Measurements from ENCODE around the gene IL10. TPM values are rescaled to one million over a fixed set of nuclear protein-coding genes. Genes with fewer than 3 reads are reported as not detected.
A peak's percentile ranks its signal among the peaks of the same experiment; 100 is the strongest.

The IL10 gene
- total RNA-seq, 4 donors from 2014 or later = 0.26 to 0.61 (median 0.34) TPM

DNA sequence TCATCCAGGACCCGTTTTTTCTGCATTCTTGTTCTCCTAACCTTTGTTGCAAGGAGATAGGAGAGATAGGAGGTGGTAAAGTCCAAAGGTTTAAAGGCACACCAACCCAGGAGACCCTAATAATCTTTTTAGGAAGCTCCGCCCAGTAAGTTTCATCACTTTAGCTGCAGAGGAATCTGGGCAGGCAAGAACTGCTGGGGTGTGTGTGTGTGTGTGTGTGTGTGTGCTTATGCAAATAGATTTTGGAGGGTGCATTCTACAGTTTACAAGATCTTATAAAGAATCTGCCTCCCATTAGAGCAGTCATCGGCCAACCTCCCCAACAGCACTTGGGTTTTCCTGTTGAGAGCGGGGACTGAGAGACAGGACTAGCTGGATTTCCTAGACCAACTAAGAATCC, 3.9 kb upstream of the IL10 start:
- Histone ChIP-seq H3K4me3 (no peak overlapping the region), H3K9me3 (no peaks in the 10 kb centered on the region), H3K27me3 (no peaks in the 10 kb centered on the region), H3K4me1 (no peaks in the 10 kb centered on the region), H3K27ac (no peak overlapping the region), H3K36me3 (no peaks in the 10 kb centered on the region)
- DNase-seq (no peak), ATAC-seq (no peak)
- no peak for TF ChIP-seq POLR2A (IDR thresholded peaks at IDR 0.05)
- no peak for TF ChIP-seq CTCF (IDR thresholded peaks at IDR 0.05 in 4 of 5, conservative IDR thresholded peaks at IDR 0.05 in 1 of 5)
- intact Hi-C loops (cut with DNase I; ENCODE audit: low total_unique reads) = no loop called here
- in situ Hi-C loops (cut with MboI; ENCODE audit: low sequenced_read_pairs in 4 of 4) = no loop called here

DNA sequence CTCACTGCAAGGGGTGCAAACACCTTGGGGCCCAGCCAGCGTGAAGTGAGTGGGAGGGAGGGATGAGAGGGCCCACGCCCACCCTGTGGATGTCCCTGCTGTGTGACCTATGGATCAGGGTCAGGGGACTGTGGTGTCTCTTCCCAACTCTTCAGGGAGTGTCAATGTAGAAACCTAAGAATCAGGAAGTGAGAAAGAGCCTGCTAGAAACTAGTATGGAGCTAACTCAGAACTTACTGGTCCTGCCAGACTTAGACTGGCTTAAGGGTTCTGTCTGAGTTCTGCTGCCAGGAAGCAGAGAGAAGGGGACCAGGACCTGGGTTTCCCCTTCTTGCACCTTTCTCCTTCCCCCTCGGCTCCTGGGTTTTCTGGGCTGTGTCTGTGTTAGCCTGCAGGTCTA, 1.8 kb upstream of the IL10 start:
- H3K4me3 ChIP-seq = no peak overlapping the region
- no peaks in the 10 kb centered on the region for H3K27me3 ChIP-seq
- H3K4me1 ChIP-seq = no peaks in the 10 kb centered on the region
- no peaks in the 10 kb centered on the region for H3K9me3 ChIP-seq
- in situ Hi-C loops (cut with MboI; ENCODE audit: low sequenced_read_pairs in 4 of 4) = no loop called here
- H3K27ac ChIP-seq = no peak overlapping the region
- no peak for TF ChIP-seq POLR2A (IDR thresholded peaks at IDR 0.05)
- no peak for ATAC-seq
- DNase-seq = no peak
- intact Hi-C loops (cut with DNase I; ENCODE audit: low total_unique reads) = no loop called here
- no peaks in the 10 kb centered on the region for H3K36me3 ChIP-seq

DNA sequence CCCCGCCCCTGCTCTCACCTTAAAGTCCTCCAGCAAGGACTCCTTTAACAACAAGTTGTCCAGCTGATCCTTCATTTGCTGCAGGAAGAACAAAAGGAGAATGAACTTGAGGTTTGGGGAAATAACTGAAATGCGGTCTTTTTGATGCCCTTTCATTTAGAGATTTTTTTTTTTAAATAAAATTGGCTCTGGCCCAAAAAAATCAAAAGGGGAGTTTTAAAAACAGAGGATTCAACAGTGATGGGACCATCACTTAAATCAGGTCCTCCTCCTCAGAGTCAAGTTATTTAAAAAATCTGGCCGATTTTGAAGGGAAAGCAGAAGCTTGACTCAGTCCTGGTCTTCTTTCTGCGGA, 979 bp downstream of the IL10 start:
- no peak overlapping the region for H3K27ac ChIP-seq
- H3K36me3 ChIP-seq = no peaks in the 10 kb centered on the region
- intact Hi-C loops (cut with DNase I; ENCODE audit: low total_unique reads) = no loop called here
- H3K4me1 ChIP-seq = no peaks in the 10 kb centered on the region
- H3K27me3 ChIP-seq = no peaks in the 10 kb centered on the region
- no peaks in the 10 kb centered on the region for H3K9me3 ChIP-seq
- DNase-seq (no peak), ATAC-seq (no peak)
- TF ChIP-seq POLR2A (IDR thresholded peaks at IDR 0.05) = no peak
- TF ChIP-seq CTCF (IDR thresholded peaks at IDR 0.05 in 4 of 5, conservative IDR thresholded peaks at IDR 0.05 in 1 of 5) = no peak
- in situ Hi-C loops (cut with MboI; ENCODE audit: low sequenced_read_pairs in 4 of 4) = no loop called here
- no peak overlapping the region for H3K4me3 ChIP-seq

- peak in 1 of 2 donors; percentile 33 for DNase-seq
Measured at GRCh38 chr1:206770531-206771337, 1.6 kb downstream of the IL10 start, which contains the start of gene IL19. TSS of gene IL19 (plus strand) at chr1:206770773. CDS start at chr1:206836663, 65,890 bp downstream.

More at GRCh38 chr1:206770531-206771337, 1.6 kb downstream of the IL10 start, which contains the start of gene IL19:
- H3K9me3 ChIP-seq = no peaks in the 10 kb centered on the region
- no peak within 1 kb of the TSS for H3K27ac ChIP-seq
- TF ChIP-seq POLR2A (IDR thresholded peaks at IDR 0.05) = peak in 1 of 2 donors; percentile 12
- no peak for TF ChIP-seq CTCF (IDR thresholded peaks at IDR 0.05 in 4 of 5, conservative IDR thresholded peaks at IDR 0.05 in 1 of 5)
- intact Hi-C loops (cut with DNase I; ENCODE audit: low total_unique reads) (no loop called here), in situ Hi-C loops (cut with MboI; ENCODE audit: low sequenced_read_pairs in 4 of 4) (no loop called here)
- H3K4me3 ChIP-seq = peak within 1 kb of the TSS in 1 of 4 donors; percentile 11
- ATAC-seq = peak in 1 of 2 donors; percentile 44
- no peaks in the 10 kb centered on the region for H3K4me1 ChIP-seq
- no peaks in the 10 kb centered on the region for H3K36me3 ChIP-seq
- no peaks in the 10 kb centered on the region for H3K27me3 ChIP-seq
